HG03108 (cell line): Measurements from ENCODE around the gene MRPS2.

Source experiments
- ATAC-seq: cut with Tn5 transposase; IDR thresholded peaks from one replicate; pipeline ENCODE4 v1.9.1; 2021; ENCODE audit warnings: moderate library complexity; ENCODE audit not compliant: unreplicated experiment

MRPS2 gene

GRCh38 chr9:135551031-135551430, 50.5 kb downstream of the MRPS2 start:
- no peak for ATAC-seq

GRCh38 chr9:135551456-135551855, 51.0 kb downstream of the MRPS2 start:
- no peak for ATAC-seq

GRCh38 chr9:135552021-135552697, 51.7 kb downstream of the MRPS2 start:
- no peak for ATAC-seq

- ATAC-seq = no peak
Observed at GRCh38 chr9:135552698-135553171, 52.3 kb downstream of the MRPS2 start.
